Measurements from ENCODE around the gene PGA3.
"Not testable (repeated sequence)": the region's sequence is repeated elsewhere in the genome, so short reads cannot be mapped to it uniquely, and the experiment has no call there.

Gene PGA3

DNA sequence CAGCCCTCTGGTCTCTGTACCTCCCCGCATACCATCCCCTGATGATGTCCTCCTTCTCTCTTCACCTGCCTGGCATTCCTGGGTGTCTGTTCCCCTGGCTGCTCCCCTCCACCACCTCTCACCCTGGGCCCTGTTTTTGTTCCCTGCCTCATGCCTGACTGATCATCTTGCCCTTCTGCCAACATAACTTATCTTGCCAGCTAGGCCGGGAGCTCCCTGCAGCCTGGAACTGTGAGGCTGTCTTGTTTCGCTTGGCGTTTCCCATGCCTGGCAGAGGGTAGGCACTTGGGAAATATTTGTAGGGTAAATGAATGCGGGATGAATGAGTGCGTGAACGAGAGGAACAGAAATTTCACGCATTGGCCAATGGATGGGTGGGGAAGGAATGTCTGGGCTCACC, 45.9 kb downstream of the PGA3 start:
- not testable (repeated sequence) for H3K9me3 ChIP-seq (ENCODE audit: low read depth, low read length); DNase-seq (ENCODE audit: low read depth, low spot score); H3K4me3 ChIP-seq; H3K27ac ChIP-seq; H3K36me3 ChIP-seq (ENCODE audit: insufficient read depth, low read length); H3K9ac ChIP-seq (ENCODE audit: insufficient read length)

- H3K9me3 ChIP-seq (ENCODE audit: low read depth, low read length); H3K27ac ChIP-seq; H3K9ac ChIP-seq (ENCODE audit: insufficient read length); DNase-seq (ENCODE audit: low read depth, low spot score); H3K4me3 ChIP-seq; H3K36me3 ChIP-seq (ENCODE audit: insufficient read depth, low read length): not testable (repeated sequence)
Measured at GRCh38 chr11:61250796-61251765, 47.8 kb downstream of the PGA3 start.

DNA sequence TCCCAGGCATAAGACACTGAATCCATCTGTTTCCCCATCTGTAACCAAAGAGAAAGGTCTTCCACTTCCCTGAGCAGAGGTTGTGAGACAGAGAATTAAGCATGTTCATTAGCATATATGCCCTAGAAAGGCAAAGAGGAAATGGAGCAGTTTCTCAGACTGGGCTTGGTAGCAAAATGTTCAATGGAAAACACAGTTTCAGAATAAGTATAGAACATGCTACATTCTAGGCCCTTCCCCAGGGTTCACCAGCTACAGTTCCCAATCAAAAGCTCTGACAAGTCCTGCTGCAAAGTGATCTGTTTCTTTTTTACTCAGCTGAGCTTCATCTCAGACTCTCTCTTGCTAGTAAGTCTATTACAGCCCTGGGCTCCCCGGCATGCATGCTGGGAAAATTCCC, 49.0 kb downstream of the PGA3 start:
- DNase-seq (ENCODE audit: low read depth, low spot score); H3K27ac ChIP-seq; H3K4me3 ChIP-seq: not testable (repeated sequence)

GRCh38 chr11:61254403-61255025, 51.2 kb downstream of the PGA3 start:
- no peaks in the 10 kb centered on the region for H3K9me3 ChIP-seq (ENCODE audit: low read depth, low read length)
- peak; percentile 3 for DNase-seq (ENCODE audit: low read depth, low spot score)
- H3K36me3 ChIP-seq (ENCODE audit: insufficient read depth, low read length) = no peaks in the 10 kb centered on the region
- no peak overlapping the region for H3K9ac ChIP-seq (ENCODE audit: insufficient read length)
- TF ChIP-seq FOXP2 (optimal IDR thresholded peaks at IDR 0.05; ENCODE audit: control extremely low read depth, extremely low read length, insufficient read depth) (no peak), POLR2AphosphoS5 (IDR thresholded peaks at IDR 0.05; ENCODE audit: borderline replicate concordance, low read depth, low read length) (no peak), EZH2 (IDR thresholded peaks at IDR 0.05) (no peak)
- H3K27ac ChIP-seq = no peak overlapping the region
- no peak overlapping the region for H3K4me3 ChIP-seq

More for the DNA sequence above, 49.0 kb downstream of the PGA3 start:
- not testable (repeated sequence) for H3K9ac ChIP-seq (ENCODE audit: insufficient read length); H3K9me3 ChIP-seq (ENCODE audit: low read depth, low read length); H3K36me3 ChIP-seq (ENCODE audit: insufficient read depth, low read length)

DNA sequence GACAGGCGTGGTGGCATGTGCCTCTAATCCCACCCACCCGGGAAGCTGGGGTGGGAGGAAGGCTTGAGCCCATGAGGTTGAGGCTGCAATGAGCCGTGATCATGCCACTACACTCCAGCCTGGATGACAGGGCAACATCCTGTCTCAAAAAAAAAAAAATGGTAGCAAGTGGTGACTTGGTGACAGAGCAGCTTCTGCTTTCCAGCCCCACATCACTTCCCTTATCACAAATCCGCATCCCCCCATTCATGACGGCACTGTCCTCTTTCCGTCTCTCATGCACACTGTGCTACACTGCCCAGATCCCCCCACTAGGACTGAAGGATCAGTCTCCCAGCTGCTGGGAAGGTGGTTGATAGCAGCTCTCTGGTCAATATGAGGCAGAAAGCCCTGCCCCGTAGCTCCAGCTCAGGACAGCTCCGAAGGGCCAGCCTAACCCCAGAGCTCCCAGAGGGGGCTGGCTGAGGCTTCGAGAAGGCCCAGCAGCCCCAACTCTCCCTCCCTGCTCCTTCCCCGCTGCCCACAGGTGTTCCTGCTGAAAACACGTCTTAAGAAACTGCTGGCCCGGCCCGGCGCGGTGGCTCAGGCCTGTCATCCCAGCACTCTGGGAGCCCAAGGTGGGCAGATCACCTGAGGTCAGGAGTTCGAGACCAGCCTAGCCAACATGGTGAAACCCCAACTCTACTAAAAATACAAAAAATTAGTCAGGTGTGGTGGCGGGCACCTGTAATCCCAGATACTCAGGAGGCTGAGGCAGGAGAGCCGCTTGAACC, 53.6 kb downstream of the PGA3 start:
- Histone ChIP-seq H3K4me3 (no peak overlapping the region), H3K27ac (no peak overlapping the region), H3K36me3 (ENCODE audit: insufficient read depth, low read length) (no peaks in the 10 kb centered on the region), H3K9ac (ENCODE audit: insufficient read length) (no peak overlapping the region), H3K9me3 (ENCODE audit: low read depth, low read length) (no peaks in the 10 kb centered on the region)
- TF ChIP-seq EZH2 (IDR thresholded peaks at IDR 0.05) (no peak), POLR2AphosphoS5 (IDR thresholded peaks at IDR 0.05; ENCODE audit: borderline replicate concordance, low read depth, low read length) (no peak), FOXP2 (optimal IDR thresholded peaks at IDR 0.05; ENCODE audit: control extremely low read depth, extremely low read length, insufficient read depth) (no peak)
- no peak for DNase-seq (ENCODE audit: low read depth, low spot score)

GRCh38 chr11:61258546-61258945, 55.2 kb downstream of the PGA3 start:
- Histone ChIP-seq H3K27ac (no peak overlapping the region), H3K36me3 (ENCODE audit: insufficient read depth, low read length) (no peaks in the 10 kb centered on the region), H3K4me3 (no peak overlapping the region), H3K9me3 (ENCODE audit: low read depth, low read length) (no peaks in the 10 kb centered on the region), H3K9ac (ENCODE audit: insufficient read length) (no peak overlapping the region)
- TF ChIP-seq POLR2AphosphoS5 (IDR thresholded peaks at IDR 0.05; ENCODE audit: borderline replicate concordance, low read depth, low read length) (no peak), EZH2 (IDR thresholded peaks at IDR 0.05) (no peak), FOXP2 (optimal IDR thresholded peaks at IDR 0.05; ENCODE audit: control extremely low read depth, extremely low read length, insufficient read depth) (no peak)
- DNase-seq (ENCODE audit: low read depth, low spot score) = no peak

- no peak overlapping the region for H3K27ac ChIP-seq
- no peak overlapping the region for H3K9ac ChIP-seq (ENCODE audit: insufficient read length)
- H3K9me3 ChIP-seq (ENCODE audit: low read depth, low read length) = no peaks in the 10 kb centered on the region
- H3K36me3 ChIP-seq (ENCODE audit: insufficient read depth, low read length) = no peaks in the 10 kb centered on the region
- no peak overlapping the region for H3K4me3 ChIP-seq
- DNase-seq (ENCODE audit: low read depth, low spot score) = no peak
- TF ChIP-seq EZH2 (IDR thresholded peaks at IDR 0.05) = no peak
- TF ChIP-seq FOXP2 (optimal IDR thresholded peaks at IDR 0.05; ENCODE audit: control extremely low read depth, extremely low read length, insufficient read depth) = no peak
- no peak for TF ChIP-seq POLR2AphosphoS5 (IDR thresholded peaks at IDR 0.05; ENCODE audit: borderline replicate concordance, low read depth, low read length)
Measured at GRCh38 chr11:61259363-61259762, 56.0 kb downstream of the PGA3 start.

Measured in SK-N-MC (cell line).